IMR-90 (cell line): ENCODE results near the gene EPN2. TPM values are rescaled to one million over a fixed set of nuclear protein-coding genes. Genes with fewer than 3 reads are reported as not detected.

ENCODE experiments used
- ATAC-seq: fragments of 200-7000 bp; cut with Tn5 transposase; 2 replicates; pipeline ENCODE4 v1.9.1; 2020; ENCODE audit warnings: low read depth, mild to moderate bottlenecking, moderate library complexity
- BruUV-seq: library from RNA; stranded (reverse); fragments of 400-500 nt; replicated peaks from 2 replicates; lab custom pipeline; 2021; lab: Mats Ljungman, UMichigan
- CTCF ChIA-PET: fragments of 300-600 bp; formaldehyde crosslinking; extraction: SDS; loops from one replicate; lab custom pipeline; 2021; ENCODE audit warnings: antibody characterized with exemption; lab: Yijun Ruan, JAX
- POLR2A ChIA-PET: fragments of 300-600 bp; sonication (Branson Sonifier 250); formaldehyde crosslinking; loops from one replicate; lab custom pipeline; 2022; ENCODE audit warnings: antibody characterized with exemption; ENCODE audit not compliant: unreplicated experiment; lab: Charles Lee
- DNase-seq: peaks from one replicate; pipeline ENCODE4 v3.0.0; 2013
- H2AFZ ChIP-seq: replicated peaks from 2 replicates; pipeline ENCODE3; 2013; ENCODE audit warnings: low read length, mild to moderate bottlenecking; ENCODE audit not compliant: poor library complexity
- H2AK5ac ChIP-seq: 2 replicates; pipeline ENCODE4 v1.6.1; 2013; ENCODE audit warnings: low read depth, low read length, inconsistent platforms
- H2AK9ac ChIP-seq: replicated peaks from 2 replicates; pipeline ENCODE3; 2013; ENCODE audit warnings: mild to moderate bottlenecking, low read depth, low read length, moderate library complexity; ENCODE audit not compliant: poor library complexity
- H2BK120ac ChIP-seq: 2 replicates; pipeline ENCODE4 v1.6.1; 2013; ENCODE audit warnings: low read depth, low read length, inconsistent platforms
- H2BK15ac ChIP-seq: 3 replicates; pipeline ENCODE4 v1.6.1; 2013; ENCODE audit warnings: low read depth, low read length, inconsistent platforms
- H2BK20ac ChIP-seq: 2 replicates; pipeline ENCODE4 v1.6.1; 2013; ENCODE audit warnings: low read depth, mild to moderate bottlenecking, inconsistent platforms, low read length, moderate library complexity
- H2BK5ac ChIP-seq: 2 replicates; pipeline ENCODE4 v1.6.1; 2013; ENCODE audit warnings: mild to moderate bottlenecking, low read depth, low read length, inconsistent platforms; ENCODE audit not compliant: poor library complexity, severe bottlenecking
- H3K14ac ChIP-seq: replicated peaks from 2 replicates; pipeline ENCODE4 v1.6.1; 2013; ENCODE audit warnings: low read depth, low read length, inconsistent platforms
- H3K18ac ChIP-seq: 2 replicates; pipeline ENCODE4 v1.6.1; 2013; ENCODE audit warnings: low read depth, low read length, control low read depth
- H3K23ac ChIP-seq: 2 replicates; pipeline ENCODE4 v1.6.1; 2013; ENCODE audit warnings: low read depth, low read length, inconsistent platforms
- H3K27ac ChIP-seq: 2 replicates; pipeline ENCODE4 v1.5.1; 2013; ENCODE audit warnings: mild to moderate bottlenecking, control low read depth, low read length; ENCODE audit not compliant: insufficient read depth
- H3K27me3 ChIP-seq: 2 replicates; pipeline ENCODE4 v1.6.1; 2013; ENCODE audit warnings: low read length; ENCODE audit not compliant: control insufficient read depth, insufficient read depth
- H3K36me3 ChIP-seq: 2 replicates; pipeline ENCODE4 v1.6.1; 2013; ENCODE audit warnings: low read length, mixed read lengths; ENCODE audit not compliant: control insufficient read depth, insufficient read depth
- H3K4ac ChIP-seq: 2 replicates; pipeline ENCODE4 v1.6.1; 2013; ENCODE audit warnings: low read depth, low read length, inconsistent platforms
- H3K4me1 ChIP-seq: 2 replicates; pipeline ENCODE4 v1.6.1; 2013; ENCODE audit warnings: low read length, mixed read lengths; ENCODE audit not compliant: control insufficient read depth, insufficient read depth
- H3K4me2 ChIP-seq: 2 replicates; pipeline ENCODE4 v1.6.1; 2013; ENCODE audit warnings: low read depth, mild to moderate bottlenecking, control low read depth, low read length, moderate library complexity
- H3K4me3 ChIP-seq: 2 replicates; pipeline ENCODE4 v1.5.1; 2013; ENCODE audit warnings: low read depth, mild to moderate bottlenecking, control low read depth, low read length, moderate library complexity; ENCODE audit not compliant: insufficient read depth
- H3K56ac ChIP-seq: 2 replicates; pipeline ENCODE4 v1.6.1; 2013; ENCODE audit warnings: low read length, inconsistent platforms; ENCODE audit not compliant: insufficient read depth; ENCODE audit errors: extremely low read depth
- H3K79me1 ChIP-seq, 2 experiments: 2 replicates each; pipeline ENCODE4 v1.6.1; 2013; ENCODE audit warnings: low read length in 2 of 2, inconsistent platforms in 1 of 2, low read depth in 1 of 2
- H3K9ac ChIP-seq: 2 replicates; pipeline ENCODE4 v1.6.1; 2013; ENCODE audit warnings: low read depth, low read length, control low read depth
- H3K9me1 ChIP-seq: 2 replicates; pipeline ENCODE4 v1.6.1; 2013; ENCODE audit warnings: low read length, inconsistent platforms; ENCODE audit not compliant: insufficient read depth
- H3K9me3 ChIP-seq: 2 replicates; pipeline ENCODE4 v1.6.1; 2013; ENCODE audit warnings: low read length; ENCODE audit not compliant: control insufficient read depth, insufficient read depth
- H4K20me1 ChIP-seq: 2 replicates; pipeline ENCODE4 v1.6.1; 2013; ENCODE audit warnings: low read length, inconsistent platforms; ENCODE audit not compliant: insufficient read depth
- H4K5ac ChIP-seq: 2 replicates; pipeline ENCODE4 v1.6.1; 2013; ENCODE audit warnings: mild to moderate bottlenecking, low read depth, low read length, control low read depth
- H4K8ac ChIP-seq, 2 experiments: 2 replicates each; pipeline ENCODE4 v1.6.1; 2013; ENCODE audit warnings: low read depth in 2 of 2, low read length in 2 of 2, control low read depth in 1 of 2, inconsistent platforms in 1 of 2
- H4K91ac ChIP-seq: 2 replicates; pipeline ENCODE4 v1.6.1; 2013; ENCODE audit warnings: low read depth, low read length, inconsistent platforms; ENCODE audit not compliant: insufficient read depth
- RAD21 ChIP-seq: IDR thresholded peaks from 2 replicates; pipeline ENCODE4 v1.6.1; 2012; ENCODE audit warnings: low read length, improper control_type of control experiment
- WGBS, 2 experiments: methylation state at CpG; one replicate each; pipeline versions ENCODE4 v1.1.5 to v1.1.7; 2013; ENCODE audit warnings: missing lambda C conversion rate in 2 of 2; ENCODE audit not compliant: insufficient read length in 1 of 2; ENCODE audit errors: extremely low coverage in 2 of 2; 5-methylcytosine and 5-hydroxymethylcytosine counted together
- dilution Hi-C: fragments of 300-500 bp; cut with HindIII; formaldehyde crosslinking; loops from one replicate; pipeline ENCODE4 v1.14.3; 2018; ENCODE audit warnings: low sequenced_read_pairs; ENCODE audit not compliant: unreplicated experiment
- in situ Hi-C: fragments of 300-500 bp; cut with MboI; formaldehyde crosslinking; loops from 3 replicates; pipeline ENCODE4 v1.14.3; 2019; ENCODE audit warnings: low sequenced_read_pairs, inconsistent platforms, mixed read lengths
- intact Hi-C: fragments of 100-400 bp; cut with micrococcal nuclease; formaldehyde crosslinking; loops from 2 replicates; pipeline ENCODE4 v1.10.0; 2022
- polyA plus RNA-seq, 3 experiments: library from polyadenylated mRNA; depleted of rRNA; stranded (reverse); fragments of >200 nt; gene quantifications; 2 replicates each; pipeline ENCODE4 v1.2.3, GENCODE V29; 2012; ENCODE audit warnings: low replicate concordance in 1 of 3
- total RNA-seq: library from RNA; depleted of rRNA; stranded (reverse); fragments of >200 nt; gene quantifications from 2 replicates; pipeline ENCODE4 v1.2.3, GENCODE V29; 2012

EPN2 gene
- total and polyA plus RNA-seq, 2 of the 4 experiments (the other 2 are of a cell fraction): 14.9 to 25.3 TPM

DNA sequence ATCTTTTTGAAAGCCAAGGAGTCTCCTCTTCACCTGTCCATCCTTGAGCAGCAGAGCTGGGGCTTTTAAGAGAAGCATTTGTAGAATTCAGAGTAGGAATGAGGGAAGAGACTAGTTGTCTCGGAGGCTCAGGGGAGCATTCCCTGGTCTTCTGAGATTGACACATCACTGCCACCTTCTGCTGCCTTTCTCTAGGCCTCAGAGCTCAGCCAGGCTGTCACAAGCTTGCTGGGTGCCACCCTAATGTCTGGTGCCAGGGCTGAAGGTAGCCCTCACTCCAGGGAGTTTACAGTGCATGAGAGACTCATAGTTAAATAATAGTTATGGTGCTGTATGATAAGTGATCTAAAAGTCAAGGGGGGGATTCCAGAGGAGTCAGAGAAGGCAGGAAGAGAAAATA is 85.7 kb downstream of the EPN2 start:
- CTCF ChIA-PET: interaction anchor here (0.9 kb wide), 1 partner anchor 9 kb away, joined by 3 read pairs; no protein-coding TSS in a partner anchor
- in situ Hi-C loops: no loop called here
- no peak overlapping the region for H2AK5ac ChIP-seq
- H3K18ac ChIP-seq: no peak overlapping the region
- no peak for TF ChIP-seq RAD21
- peaks cover 5 to 24% of the 10 kb centered on the region in 2 experiments; a peak in 3 of 4 replicates for H3K79me1 ChIP-seq
- no peak overlapping the region for H3K4ac ChIP-seq
- H2AFZ ChIP-seq: no peak overlapping the region
- H3K23ac ChIP-seq: no peak overlapping the region
- H2BK15ac ChIP-seq: no peak overlapping the region
- H4K20me1 ChIP-seq: no peaks in the 10 kb centered on the region
- ATAC-seq (no peak), DNase-seq (no peak)
- H3K27me3 ChIP-seq: no peaks in the 10 kb centered on the region
- H2BK5ac ChIP-seq: no peak overlapping the region
- peaks cover 7% of the 10 kb centered on the region for H3K4me1 ChIP-seq
- no peak overlapping the region for H3K9ac ChIP-seq
- H2AK9ac ChIP-seq: no peak overlapping the region
- WGBS, 2 experiments: no CpG with 5 or more reads among the region's 1 CpG
- H3K14ac ChIP-seq: no peak overlapping the region
- no peak overlapping the region for H4K8ac ChIP-seq
- no peak overlapping the region for H3K4me3 ChIP-seq
- H3K56ac ChIP-seq: no peak overlapping the region
- peaks cover 11% of the 10 kb centered on the region for H3K9me1 ChIP-seq
- POLR2A ChIA-PET: no interaction called here
- no peak overlapping the region for H4K5ac ChIP-seq
- H2BK20ac ChIP-seq: no peak overlapping the region
- no peak overlapping the region for H4K91ac ChIP-seq
- no peak overlapping the region for H3K4me2 ChIP-seq
- H2BK120ac ChIP-seq: no peak overlapping the region
- dilution Hi-C loops: no loop called here
- no TSS peak for BruUV-seq
- intact Hi-C loops: no loop called here
- no peak overlapping the region for H3K27ac ChIP-seq
- peaks cover 5% of the 10 kb centered on the region; the same call in 1 of the 2 replicates for H3K36me3 ChIP-seq
- H3K9me3 ChIP-seq: no peaks in the 10 kb centered on the region
